Heart left ventricle (tissue), 13 donors: ENCODE measurements around the gene EPB41.

Source experiments
- POLR2A ChIP-seq, 2 donors: fragments of 450-650 bp; IDR thresholded peaks; one replicate each; pipeline ENCODE4 v1.6.1; 2017; ENCODE audit warnings: antibody characterized with exemption in 2 of 2, mild to moderate bottlenecking in 2 of 2, moderate library complexity in 2 of 2
- TF ChIP-seq, protein P1 (sequence below), 12 donors: fragments of 200-600 bp; sonication (generic) in 4 of 12; IDR thresholded peaks; one replicate each; pipeline versions ENCODE4 v1.5.0 to v1.8.0; 2018 to 2022; ENCODE audit warnings: antibody characterized with exemption in 12 of 12, mild to moderate bottlenecking in 5 of 12
- donor health status: ischemic (EF 13 %, LVEDD 7.1; RV severe dilation, severe dysfunction).
- donor health status: DM: no; HTN: yes; CAD: no.
- donor health status: DM: no; HTN: no; CAD: no.
- donor health status: ischemic (EF 25% LVEDD 6.9; RV normal size, moderate dysfunction).
- donor health status: ischemic (EF 25% LVEDD 5.7; RV mildly dilated, moderate dysfunction).
- donor health status: ischemic (EF 35%, LVEDD 5.7; RV mildly dilated, moderate dysfunction).
- donor health status: nonischemic (EF 11% LVEDD 7.7; RV severe dilation, severe dysfunction).
- donor health status: DM: yes; HTN: yes; CAD: no.
- donor health status: PGD.
- donor health status: ischemic (EF 29% LVEDD 5.4; RV normal size, mild dysfunction).
- donor health status: nonischemic (EF 23%, LVEDD 6.1; RV moderate dilation, normal function).

DNA sequence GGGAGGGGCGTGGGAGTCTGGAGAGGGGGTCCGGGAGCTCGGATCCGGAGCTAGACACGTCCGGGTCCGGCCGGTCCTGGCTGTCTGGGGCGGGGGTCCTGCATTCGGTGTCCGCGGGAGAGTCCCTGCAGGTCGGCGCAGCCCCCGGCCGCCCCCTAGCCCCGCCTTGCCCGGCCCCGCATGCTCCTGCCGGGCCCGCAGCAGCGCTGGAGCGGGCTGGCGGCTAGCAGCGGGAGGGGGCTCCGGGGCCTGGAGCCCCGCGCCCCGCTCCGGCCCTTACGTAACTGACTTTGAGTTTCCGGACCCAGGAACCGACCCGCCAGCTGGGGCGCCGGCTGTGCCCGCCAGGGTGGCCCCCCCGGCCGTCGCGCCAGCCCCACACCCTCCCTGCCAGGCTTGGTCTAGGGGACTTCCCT, 26.9 kb upstream of the EPB41 start:
- TF ChIP-seq, protein P1, sequence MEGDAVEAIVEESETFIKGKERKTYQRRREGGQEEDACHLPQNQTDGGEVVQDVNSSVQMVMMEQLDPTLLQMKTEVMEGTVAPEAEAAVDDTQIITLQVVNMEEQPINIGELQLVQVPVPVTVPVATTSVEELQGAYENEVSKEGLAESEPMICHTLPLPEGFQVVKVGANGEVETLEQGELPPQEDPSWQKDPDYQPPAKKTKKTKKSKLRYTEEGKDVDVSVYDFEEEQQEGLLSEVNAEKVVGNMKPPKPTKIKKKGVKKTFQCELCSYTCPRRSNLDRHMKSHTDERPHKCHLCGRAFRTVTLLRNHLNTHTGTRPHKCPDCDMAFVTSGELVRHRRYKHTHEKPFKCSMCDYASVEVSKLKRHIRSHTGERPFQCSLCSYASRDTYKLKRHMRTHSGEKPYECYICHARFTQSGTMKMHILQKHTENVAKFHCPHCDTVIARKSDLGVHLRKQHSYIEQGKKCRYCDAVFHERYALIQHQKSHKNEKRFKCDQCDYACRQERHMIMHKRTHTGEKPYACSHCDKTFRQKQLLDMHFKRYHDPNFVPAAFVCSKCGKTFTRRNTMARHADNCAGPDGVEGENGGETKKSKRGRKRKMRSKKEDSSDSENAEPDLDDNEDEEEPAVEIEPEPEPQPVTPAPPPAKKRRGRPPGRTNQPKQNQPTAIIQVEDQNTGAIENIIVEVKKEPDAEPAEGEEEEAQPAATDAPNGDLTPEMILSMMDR (IDR thresholded peaks at IDR 0.05), result no peak
- no peak for TF ChIP-seq POLR2A (IDR thresholded peaks at IDR 0.05)
